ENCODE results near the gene SORCS3.

DNA sequence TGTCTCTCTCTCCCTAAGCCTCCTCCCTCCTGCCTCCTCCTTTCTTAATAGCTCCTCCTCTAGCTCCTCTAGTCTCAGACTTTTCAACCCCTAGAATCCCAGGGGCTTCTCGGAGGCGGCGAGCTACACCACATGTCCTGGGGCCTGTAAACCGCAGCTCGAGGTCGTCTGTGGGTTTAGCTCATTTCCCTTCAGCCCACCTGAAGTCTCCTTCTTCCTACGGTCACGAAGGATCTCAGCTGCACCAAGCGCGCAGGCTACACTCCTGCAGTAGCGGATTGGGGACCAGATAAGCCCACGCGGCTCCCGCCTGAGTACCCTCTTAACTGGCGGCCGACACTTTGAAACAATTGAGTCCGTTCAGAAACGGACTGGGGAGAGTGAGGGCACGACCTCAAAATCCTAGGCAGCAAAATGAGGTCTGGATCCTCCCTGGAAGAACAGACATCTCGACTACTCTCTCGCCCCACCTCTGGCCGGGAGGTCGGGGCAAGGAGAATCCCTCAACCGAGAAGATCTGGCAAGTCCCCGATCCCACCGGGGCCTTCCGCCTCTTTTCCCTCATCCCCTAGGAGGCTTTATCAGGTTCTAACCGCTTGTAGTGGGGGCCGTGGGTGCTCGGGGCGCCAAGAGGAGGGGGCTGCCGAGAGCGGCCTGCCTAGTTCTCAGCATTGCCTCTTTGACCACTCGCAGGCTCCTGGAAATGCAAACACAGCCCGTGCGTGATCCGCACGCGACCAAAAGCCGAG, 1.3 kb upstream of the SORCS3 start:
- TF ChIP-seq, protein P1, sequence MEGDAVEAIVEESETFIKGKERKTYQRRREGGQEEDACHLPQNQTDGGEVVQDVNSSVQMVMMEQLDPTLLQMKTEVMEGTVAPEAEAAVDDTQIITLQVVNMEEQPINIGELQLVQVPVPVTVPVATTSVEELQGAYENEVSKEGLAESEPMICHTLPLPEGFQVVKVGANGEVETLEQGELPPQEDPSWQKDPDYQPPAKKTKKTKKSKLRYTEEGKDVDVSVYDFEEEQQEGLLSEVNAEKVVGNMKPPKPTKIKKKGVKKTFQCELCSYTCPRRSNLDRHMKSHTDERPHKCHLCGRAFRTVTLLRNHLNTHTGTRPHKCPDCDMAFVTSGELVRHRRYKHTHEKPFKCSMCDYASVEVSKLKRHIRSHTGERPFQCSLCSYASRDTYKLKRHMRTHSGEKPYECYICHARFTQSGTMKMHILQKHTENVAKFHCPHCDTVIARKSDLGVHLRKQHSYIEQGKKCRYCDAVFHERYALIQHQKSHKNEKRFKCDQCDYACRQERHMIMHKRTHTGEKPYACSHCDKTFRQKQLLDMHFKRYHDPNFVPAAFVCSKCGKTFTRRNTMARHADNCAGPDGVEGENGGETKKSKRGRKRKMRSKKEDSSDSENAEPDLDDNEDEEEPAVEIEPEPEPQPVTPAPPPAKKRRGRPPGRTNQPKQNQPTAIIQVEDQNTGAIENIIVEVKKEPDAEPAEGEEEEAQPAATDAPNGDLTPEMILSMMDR (IDR thresholded peaks at IDR 0.05; ENCODE audit: low read depth, low read length) = no peak
- TF ChIP-seq POLR2A (IDR thresholded peaks at IDR 0.05; ENCODE audit: extremely low read depth, insufficient read length) (no peak), MYC (IDR thresholded peaks at IDR 0.05; ENCODE audit: low read depth, low read length) (no peak)
- TF ChIP-seq, protein P2, sequence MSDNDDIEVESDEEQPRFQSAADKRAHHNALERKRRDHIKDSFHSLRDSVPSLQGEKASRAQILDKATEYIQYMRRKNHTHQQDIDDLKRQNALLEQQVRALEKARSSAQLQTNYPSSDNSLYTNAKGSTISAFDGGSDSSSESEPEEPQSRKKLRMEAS (IDR thresholded peaks at IDR 0.05; ENCODE audit: low read depth, low read length) = no peak
